Activated CD8-positive, alpha-beta memory T cell treated with anti-CD3 and anti-CD28 coated beads, Interleukin-2, amount 50 U/mL, for 1 hour (primary cell): Measurements from ENCODE around the gene EFNB3.

ENCODE experiments used
- DNase-seq: peaks from one replicate; pipeline ENCODE4 v3.0.0-alpha.2; 2020; ENCODE audit errors: extremely low read depth

The EFNB3 gene

GRCh38 chr17:7697828-7698588 lies 7.0 kb upstream of the EFNB3 start:
- no peak for DNase-seq

- DNase-seq: no peak
Observed at GRCh38 chr17:7700510-7700909, 4.5 kb upstream of the EFNB3 start.

GRCh38 chr17:7701681-7702080 lies 3.3 kb upstream of the EFNB3 start:
- no peak for DNase-seq

GRCh38 chr17:7702776-7703175 lies 2.2 kb upstream of the EFNB3 start:
- DNase-seq: no peak

DNA sequence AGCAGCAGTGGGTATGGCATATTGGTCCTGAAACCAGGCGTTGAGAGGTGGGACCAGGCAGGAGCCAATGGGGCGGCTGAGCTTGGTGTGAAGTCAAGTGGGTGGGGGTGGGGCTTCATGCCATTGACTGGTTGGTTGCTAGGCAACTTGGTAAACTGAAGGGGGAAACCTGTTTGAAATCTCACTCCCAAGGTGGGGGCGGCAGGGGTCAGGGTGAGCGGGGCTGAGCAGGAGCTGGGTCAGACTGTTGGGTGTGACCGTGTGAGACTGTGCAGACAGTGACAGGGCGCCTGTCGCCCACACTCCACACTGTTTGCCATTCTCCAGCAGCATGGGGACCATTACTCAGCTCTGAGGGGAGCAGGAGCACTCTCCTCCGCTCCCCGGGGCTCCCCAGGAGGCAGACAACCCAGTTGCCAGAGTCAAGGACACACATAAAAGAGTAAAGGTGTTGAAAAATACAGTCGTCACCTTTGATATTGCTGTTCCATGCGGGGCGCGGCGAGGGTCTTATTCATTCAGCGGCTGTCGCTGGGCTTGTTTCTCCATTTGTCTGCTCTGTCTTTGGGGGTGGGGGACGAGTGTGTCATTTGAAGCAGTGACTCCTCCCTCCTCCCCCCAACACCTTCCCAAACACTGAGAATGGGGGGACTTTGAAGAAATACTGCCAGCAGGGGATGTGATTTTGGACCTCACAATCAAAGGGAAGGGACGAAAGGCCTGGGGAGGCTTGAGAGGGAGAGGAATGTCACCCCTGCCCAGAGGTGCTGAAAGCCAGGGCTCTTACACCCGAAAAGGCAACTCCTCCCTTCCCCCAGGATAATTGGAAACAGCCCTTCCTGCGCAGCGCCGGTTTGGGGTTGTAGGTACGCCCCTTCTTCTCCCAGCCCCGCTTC lies 1.2 kb upstream of the EFNB3 start:
- no peak for DNase-seq

GRCh38 chr17:7705269-7706255 lies 560 bp downstream of the EFNB3 start:
- DNase-seq: no peak

- no peak for DNase-seq
Observed at GRCh38 chr17:7706631-7707354, 1.8 kb downstream of the EFNB3 start.

DNA sequence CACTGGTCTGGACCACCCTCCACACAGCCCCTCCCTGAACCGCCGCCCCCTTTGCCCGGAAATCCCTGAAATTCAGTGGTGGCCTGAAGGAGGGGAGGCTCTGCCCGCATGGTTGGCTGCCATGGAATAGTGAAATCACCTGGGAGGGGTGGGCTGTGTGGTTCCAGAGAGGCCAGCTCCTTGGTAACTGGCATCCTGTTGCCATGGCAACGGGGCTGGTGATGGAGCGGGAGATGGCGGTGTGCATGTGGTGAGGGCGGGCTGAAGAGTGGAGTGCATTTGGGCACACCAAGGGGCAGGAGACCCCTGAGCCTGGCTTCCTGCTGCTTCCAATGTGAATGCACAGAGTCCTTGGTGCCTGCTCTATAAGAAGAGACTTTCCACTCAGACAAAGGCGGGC lies 2.4 kb downstream of the EFNB3 start:
- no peak for DNase-seq

- no peak for DNase-seq
Observed at GRCh38 chr17:7707858-7708750, 3.1 kb downstream of the EFNB3 start.

- no peak for DNase-seq
Observed at GRCh38 chr17:7709031-7709430, 4.0 kb downstream of the EFNB3 start.

DNA sequence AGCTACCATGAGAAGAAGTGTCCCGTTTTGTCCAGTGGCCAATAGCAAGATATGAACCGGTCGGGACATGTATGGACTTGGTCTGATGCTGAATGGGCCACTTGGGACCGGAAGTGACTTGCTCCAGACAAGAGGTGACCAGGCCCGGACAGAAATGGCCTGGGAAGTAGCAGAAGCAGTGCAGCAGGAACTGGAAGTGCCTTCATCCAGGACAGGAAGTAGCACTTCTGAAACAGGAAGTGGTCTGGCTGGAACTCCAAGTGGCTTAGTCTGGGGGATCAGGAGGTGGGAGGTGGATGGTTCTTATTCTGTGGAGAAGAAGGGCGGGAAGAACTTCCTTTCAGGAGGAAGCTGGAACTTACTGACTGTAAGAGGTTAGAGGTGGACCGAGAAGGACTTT lies 5.3 kb downstream of the EFNB3 start:
- DNase-seq: no peak

- DNase-seq: no peak
Observed at GRCh38 chr17:7711051-7711755, 6.2 kb downstream of the EFNB3 start.

DNA sequence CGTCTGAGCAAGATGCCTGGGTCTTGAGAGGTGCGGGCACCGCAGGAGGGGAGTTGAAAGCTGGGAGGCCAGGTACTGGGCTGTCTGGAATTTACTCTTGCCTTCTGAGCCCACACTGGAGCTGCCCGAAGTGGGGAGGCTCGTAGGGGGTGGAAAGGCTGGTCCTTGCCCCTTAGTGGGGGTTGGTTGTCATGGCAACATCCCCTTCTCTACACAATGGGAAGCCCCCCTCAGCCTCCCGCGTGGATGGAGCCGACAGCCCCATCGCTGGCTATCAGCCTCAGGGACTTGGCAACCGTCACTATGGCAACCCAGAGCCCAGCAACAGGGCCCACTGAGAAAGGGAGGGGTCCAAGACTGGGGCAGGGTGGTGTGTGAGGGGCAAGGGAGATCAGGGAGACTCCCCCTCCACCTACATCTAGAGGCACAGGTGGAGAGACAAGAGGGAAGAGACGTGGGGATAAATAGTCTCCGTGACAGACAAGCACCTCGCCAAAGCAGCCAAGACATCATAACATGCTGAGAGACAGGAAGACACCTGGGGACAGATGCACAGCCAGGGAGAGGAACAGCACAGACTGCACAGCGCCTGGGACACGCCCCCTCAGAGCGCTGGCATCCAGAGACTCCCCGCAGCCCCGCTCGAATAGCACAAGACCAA lies 7.2 kb downstream of the EFNB3 start:
- no peak for DNase-seq

DNA sequence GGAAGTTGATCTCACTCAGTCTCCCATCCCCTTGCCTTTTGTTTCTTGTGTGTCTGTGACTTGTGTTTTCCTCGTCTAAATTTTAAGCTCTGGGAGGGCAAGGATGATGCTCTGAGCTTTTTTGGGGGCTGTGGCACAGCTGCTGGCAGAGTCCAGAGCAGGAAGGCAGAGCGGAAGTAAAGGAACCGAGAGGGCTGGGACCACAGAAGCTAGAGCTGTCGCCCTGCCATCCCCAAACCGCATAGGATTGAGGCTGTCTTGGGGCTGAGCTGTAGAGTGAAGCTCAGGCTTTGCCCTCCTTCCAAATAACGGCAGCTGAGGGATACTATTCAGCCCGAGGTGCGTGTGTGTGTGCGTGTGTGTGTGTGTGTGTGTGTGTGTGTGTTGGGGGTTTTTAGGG lies 8.8 kb downstream of the EFNB3 start:
- no peak for DNase-seq

- DNase-seq: no peak
Observed at GRCh38 chr17:7714721-7715594, 10.0 kb downstream of the EFNB3 start.

DNA sequence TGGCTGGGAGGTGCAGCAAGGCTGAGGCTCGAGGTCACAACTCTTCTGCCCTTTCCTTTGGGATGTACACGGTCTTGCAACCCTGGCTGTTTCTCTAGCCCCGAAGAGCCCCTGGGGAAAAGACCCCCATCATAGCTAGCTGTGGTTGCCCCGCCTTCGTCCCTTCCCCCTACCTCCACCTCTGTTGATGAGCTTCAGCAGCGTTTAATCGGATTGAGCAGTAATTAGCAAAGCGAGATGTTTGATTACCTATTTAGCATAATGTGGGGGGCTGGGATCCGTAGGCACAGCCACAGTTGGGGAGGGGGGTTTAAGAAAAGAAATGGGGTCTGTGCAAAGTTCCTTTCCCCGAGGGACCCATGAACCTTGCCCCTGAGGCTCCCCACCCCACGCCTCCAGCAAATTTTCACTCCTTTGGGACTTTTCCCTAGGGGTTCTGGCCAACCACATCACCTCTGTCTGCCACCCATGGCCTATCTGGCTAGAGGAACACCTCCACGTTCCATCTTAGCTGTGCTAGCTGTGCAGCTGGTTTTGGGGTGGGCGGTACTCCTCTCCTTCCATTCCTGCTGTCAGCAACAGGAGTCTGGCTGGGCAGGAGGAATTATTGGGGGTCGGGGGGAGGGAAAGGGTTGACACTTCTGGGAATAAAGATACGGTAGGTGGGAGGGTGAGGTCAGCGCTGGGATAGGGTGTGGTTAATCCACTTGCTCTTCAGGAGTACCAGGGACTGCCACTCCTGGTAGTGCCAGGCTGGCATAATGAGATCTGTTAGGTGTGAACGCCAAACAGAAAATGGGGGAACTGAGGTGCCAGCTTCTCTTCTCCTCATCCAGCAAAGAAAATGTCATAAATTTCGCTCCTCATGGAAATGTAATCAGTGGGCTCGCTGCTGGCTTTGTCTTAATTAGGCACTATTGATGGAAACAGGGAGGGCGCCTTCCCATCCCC lies 11.2 kb downstream of the EFNB3 start:
- no peak for DNase-seq
